Breast epithelium (tissue), 4 donors: ENCODE data around the gene LEPR. TPM values are rescaled to one million over a fixed set of nuclear protein-coding genes. Genes with fewer than 3 reads are reported as not detected.

Source experiments
- DNase-seq, 2 donors: peaks; one replicate each; pipeline ENCODE4 v3.0.0-alpha.2; 2019; ENCODE audit warnings: low spot score in 2 of 2
- H3K27ac ChIP-seq, 2 donors: fragments of 200-600 bp; sonication (generic) in 1 of 2; one replicate each; pipeline ENCODE4 v1.5.1; 2016 to 2019; ENCODE audit warnings: mild to moderate bottlenecking in 1 of 2
- H3K27me3 ChIP-seq, 2 donors: fragments of 200-600 bp; sonication (generic) in 1 of 2; one replicate each; pipeline versions ENCODE4 v1.5.1 to v1.6.0; 2017 to 2019; ENCODE audit warnings: control low read depth in 1 of 2, mild to moderate bottlenecking in 1 of 2
- H3K36me3 ChIP-seq: fragments of 200-600 bp; one replicate; pipeline ENCODE4 v1.5.1; 2019
- H3K4me1 ChIP-seq, 2 donors: fragments of 200-600 bp; sonication (generic); one replicate each; pipeline ENCODE4 v1.5.1; 2016 to 2019; ENCODE audit warnings: control low read depth in 1 of 2
- H3K4me3 ChIP-seq, 3 donors: fragments of 200-600 bp; sonication (generic); 1 replicate in 2 of 3; 2 replicates in 1 of 3; pipeline ENCODE4 v1.5.1; 2016 to 2019; ENCODE audit warnings: mild to moderate bottlenecking in 3 of 3, moderate library complexity in 2 of 3
- H3K9me3 ChIP-seq, 2 donors: fragments of 200-600 bp; sonication (generic) in 1 of 2; one replicate each; pipeline ENCODE4 v1.5.1; 2016 to 2019; ENCODE audit warnings: control low read depth in 1 of 2
- POLR2A ChIP-seq: fragments of 450-650 bp; IDR thresholded peaks from one replicate; pipeline ENCODE4 v1.6.1; 2016; ENCODE audit warnings: antibody characterized with exemption, mild to moderate bottlenecking, moderate library complexity
- POLR2AphosphoS5 ChIP-seq, 3 donors: sonication (generic); formaldehyde crosslinking; IDR thresholded peaks; one replicate each; pipeline ENCODE4 v1.6.1; 2017; ENCODE audit warnings: antibody characterized with exemption in 3 of 3
- intact Hi-C: fragments of 100-400 bp; cut with DNase I; formaldehyde crosslinking; loops from one replicate; pipeline ENCODE4 v1.15.1; 2023; ENCODE audit warnings: low total_unique reads
- total RNA-seq, 3 donors: library from RNA; depleted of rRNA; stranded (reverse); fragments of >200 nt; gene quantifications; one replicate each; pipeline ENCODE4 v1.1.0, GENCODE V29; 2016
- TF ChIP-seq, protein P1 (sequence below), 3 donors: fragments of 450-650 bp; IDR thresholded peaks; one replicate each; pipeline ENCODE4 v1.5.1; 2016 to 2017; ENCODE audit warnings: antibody characterized with exemption in 3 of 3, mild to moderate bottlenecking in 3 of 3, moderate library complexity in 3 of 3

Gene LEPR
- total RNA-seq, 3 donors from 2014 or later: 23.3 to 49.5 (median 23.5) TPM

GRCh38 chr1:65418522-65419185 is 1.8 kb upstream of the LEPR start:
- Histone ChIP-seq H3K4me3 (no peak overlapping the region), H3K9me3 (no peaks in the 10 kb centered on the region), H3K36me3 (no peaks in the 10 kb centered on the region), H3K27me3 (no peaks in the 10 kb centered on the region), H3K27ac (peak overlapping the region; percentile 66 to 99), H3K4me1 (peaks cover 0 to 20% of the 10 kb centered on the region in 2 donors)
- TF ChIP-seq POLR2A (no peak), POLR2AphosphoS5 (IDR thresholded peaks at IDR 0.05) (no peak)
- TF ChIP-seq, protein P1, sequence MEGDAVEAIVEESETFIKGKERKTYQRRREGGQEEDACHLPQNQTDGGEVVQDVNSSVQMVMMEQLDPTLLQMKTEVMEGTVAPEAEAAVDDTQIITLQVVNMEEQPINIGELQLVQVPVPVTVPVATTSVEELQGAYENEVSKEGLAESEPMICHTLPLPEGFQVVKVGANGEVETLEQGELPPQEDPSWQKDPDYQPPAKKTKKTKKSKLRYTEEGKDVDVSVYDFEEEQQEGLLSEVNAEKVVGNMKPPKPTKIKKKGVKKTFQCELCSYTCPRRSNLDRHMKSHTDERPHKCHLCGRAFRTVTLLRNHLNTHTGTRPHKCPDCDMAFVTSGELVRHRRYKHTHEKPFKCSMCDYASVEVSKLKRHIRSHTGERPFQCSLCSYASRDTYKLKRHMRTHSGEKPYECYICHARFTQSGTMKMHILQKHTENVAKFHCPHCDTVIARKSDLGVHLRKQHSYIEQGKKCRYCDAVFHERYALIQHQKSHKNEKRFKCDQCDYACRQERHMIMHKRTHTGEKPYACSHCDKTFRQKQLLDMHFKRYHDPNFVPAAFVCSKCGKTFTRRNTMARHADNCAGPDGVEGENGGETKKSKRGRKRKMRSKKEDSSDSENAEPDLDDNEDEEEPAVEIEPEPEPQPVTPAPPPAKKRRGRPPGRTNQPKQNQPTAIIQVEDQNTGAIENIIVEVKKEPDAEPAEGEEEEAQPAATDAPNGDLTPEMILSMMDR (IDR thresholded peaks at IDR 0.05): no peak
- no peak for DNase-seq
- intact Hi-C loops: no loop called here

DNA sequence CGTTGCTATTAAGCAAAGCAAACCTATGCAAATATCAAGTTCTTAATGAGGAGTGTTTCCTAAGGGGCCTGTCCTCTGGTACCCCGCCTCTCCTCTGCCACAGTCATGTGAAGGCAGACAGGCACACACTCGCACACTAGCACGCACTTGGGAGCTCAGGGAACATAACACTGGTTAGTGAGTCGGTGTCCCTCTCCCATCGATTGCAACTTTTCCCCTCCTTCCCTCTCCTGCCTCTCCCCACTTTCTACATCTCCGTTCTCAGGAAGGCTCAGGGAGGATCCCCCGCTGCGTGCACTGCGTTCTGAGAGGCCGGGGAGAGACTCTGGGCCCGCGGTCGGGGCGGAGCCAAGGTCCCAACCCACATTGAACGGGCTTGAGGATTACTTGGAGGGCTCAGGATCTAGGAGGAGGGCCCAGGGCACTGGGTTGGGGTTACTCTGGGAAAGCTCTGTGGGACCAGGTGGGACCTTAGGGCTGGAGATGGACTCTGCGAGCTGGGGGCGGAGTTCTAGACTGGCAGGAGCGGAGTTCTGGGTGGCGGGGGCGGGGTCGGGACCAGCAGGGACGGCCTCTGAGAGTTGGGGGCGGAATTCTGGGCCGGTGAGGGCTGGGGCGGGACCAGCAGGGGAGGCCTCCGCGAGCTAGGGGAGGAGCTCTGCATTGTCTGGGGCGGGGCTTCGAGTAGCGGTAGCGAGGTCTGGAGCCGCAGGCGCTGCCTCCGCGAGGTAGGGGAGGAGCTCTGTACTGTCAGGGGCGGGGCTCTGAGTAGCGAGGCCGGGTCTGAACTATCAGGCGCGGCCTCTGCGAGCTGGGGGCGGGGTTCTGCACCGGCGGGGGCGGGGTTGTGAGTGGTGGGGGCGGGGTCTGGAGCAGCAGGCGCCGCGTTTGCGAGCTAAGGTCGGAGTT is 533 bp upstream of the LEPR start:
- Histone ChIP-seq H3K4me1 (peaks cover 0 to 24% of the 10 kb centered on the region in 2 donors), H3K36me3 (no peaks in the 10 kb centered on the region), H3K9me3 (no peaks in the 10 kb centered on the region), H3K27me3 (no peaks in the 10 kb centered on the region), H3K4me3 (peak overlapping the region; percentile 72 to 92 (median 88)), H3K27ac (peak overlapping the region; percentile 93 to 99)
- TF ChIP-seq POLR2AphosphoS5 (IDR thresholded peaks at IDR 0.05) (peak; percentile 36 to 59 (median 37)), POLR2A (no peak)
- intact Hi-C loops: no loop called here
- DNase-seq: peak; percentile 97

DNA sequence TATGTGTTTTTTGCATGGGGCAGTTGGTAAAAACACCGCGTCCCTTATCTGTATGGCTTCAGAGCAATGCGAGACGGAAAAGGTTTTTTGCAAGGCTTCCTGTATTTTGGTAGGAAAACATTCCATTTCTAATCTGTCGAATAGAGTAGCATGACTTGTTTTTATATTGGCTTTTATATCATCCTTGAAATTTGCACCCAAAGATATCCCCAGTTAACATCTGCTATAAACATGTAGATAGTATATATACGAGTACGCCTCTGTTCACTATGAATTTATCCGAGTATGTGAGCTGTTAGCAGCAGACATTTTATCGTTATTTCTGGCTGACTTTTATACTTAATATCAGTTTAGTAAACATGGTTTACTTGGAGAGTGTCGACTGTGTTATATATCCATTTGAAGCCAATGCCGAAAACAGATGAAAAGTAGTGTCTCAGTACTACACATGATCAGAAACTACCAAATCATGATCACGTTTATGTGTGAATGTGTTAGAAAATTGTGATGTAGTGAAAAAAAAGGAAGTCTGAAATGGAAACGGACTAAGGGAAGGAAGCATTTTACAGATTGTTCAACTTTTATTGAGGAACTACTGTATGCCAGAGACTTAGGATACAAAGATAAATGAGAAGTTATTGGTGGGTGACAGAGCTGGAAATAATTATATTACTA is 1.0 kb downstream of the LEPR start:
- TF ChIP-seq POLR2A (no peak), POLR2AphosphoS5 (IDR thresholded peaks at IDR 0.05) (no peak)
- TF ChIP-seq, protein P1 (IDR thresholded peaks at IDR 0.05): no peak
- Histone ChIP-seq H3K36me3 (peaks cover 4% of the 10 kb centered on the region), H3K9me3 (no peaks in the 10 kb centered on the region), H3K4me1 (peaks cover 0 to 24% of the 10 kb centered on the region in 2 donors), H3K27ac (peak overlapping the region; percentile 93 to 99), H3K27me3 (no peaks in the 10 kb centered on the region), H3K4me3 (peak overlapping the region; percentile 72 to 92 (median 88))
- DNase-seq: no peak
- intact Hi-C loops: no loop called here

DNA sequence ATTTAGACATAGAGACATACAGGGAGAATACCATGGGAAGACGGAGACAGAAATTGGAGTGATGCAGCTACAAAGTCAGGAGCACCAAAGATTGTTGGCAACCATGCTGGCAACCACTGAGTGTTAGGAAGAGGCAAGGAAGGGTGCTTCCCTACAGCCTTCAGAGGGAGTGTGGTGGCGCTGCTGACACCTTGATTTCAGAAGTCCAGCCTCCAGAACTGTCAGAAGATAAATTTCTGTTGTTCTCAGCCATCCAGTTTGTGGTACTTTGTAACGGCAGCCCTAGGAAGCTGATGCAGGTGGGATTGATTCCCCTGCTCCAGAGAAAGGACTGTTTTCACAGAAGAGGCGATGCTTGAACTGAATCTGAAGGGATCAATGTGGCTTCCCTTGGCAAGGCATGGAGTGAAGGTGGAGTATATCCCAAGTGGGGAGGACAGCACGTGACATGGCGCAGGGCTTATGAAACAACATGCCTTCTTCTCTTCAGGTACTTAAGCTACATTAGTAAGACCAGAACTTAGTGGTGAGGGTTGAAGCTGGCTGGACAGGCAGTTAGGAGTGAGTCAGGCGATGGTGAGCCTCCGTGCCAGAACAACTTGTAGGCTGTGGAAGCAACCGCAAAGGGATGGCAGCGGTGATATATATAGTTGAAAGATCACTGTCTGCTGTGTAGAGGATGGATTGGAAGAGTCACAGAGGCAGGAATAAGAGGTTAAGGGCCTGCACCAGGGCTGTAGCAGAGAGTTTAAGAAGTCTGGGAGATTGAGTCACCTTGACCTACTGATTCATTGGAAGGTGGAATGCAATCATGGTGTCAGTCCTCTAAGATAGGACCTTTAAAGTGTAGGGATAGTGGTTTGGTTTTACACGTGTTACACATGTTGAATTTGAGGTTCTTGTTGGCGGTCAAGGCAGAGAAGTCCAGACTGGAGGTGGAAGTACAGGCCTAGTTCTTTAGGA is 2.1 kb downstream of the LEPR start:
- Histone ChIP-seq H3K36me3 (peaks cover 4% of the 10 kb centered on the region), H3K27ac (peak overlapping the region; percentile 93 to 99)
- intact Hi-C loops: no loop called here

More for the DNA sequence above, 2.1 kb downstream of the LEPR start:
- H3K27me3 ChIP-seq: no peaks in the 10 kb centered on the region
- H3K4me1 ChIP-seq: peaks cover 0 to 24% of the 10 kb centered on the region in 2 donors
- H3K9me3 ChIP-seq: no peaks in the 10 kb centered on the region
- no peak for DNase-seq
- H3K4me3 ChIP-seq: peak overlapping the region; percentile 72 to 92 (median 88)
- TF ChIP-seq, protein P1 (IDR thresholded peaks at IDR 0.05): no peak
- no peak for TF ChIP-seq POLR2AphosphoS5 (IDR thresholded peaks at IDR 0.05)
- no peak for TF ChIP-seq POLR2A
